ENCODE results near the gene GRB10.

Gene GRB10

GRCh38 chr7:50685135-50686065, 97.3 kb downstream of the GRB10 start:
- Histone ChIP-seq H3K9ac (no peak overlapping the region), H3K27me3 (ENCODE audit: control insufficient read depth, insufficient read depth, low read length) (no peaks in the 10 kb centered on the region), H2AFZ (no peak overlapping the region), H3K4me2 (ENCODE audit: low read length) (no peak overlapping the region), H3K4me1 (no peaks in the 10 kb centered on the region), H3K9me3 (ENCODE audit: control insufficient read depth, low read length) (no peaks in the 10 kb centered on the region), H3K27ac (no peak overlapping the region), H3K4me3 (ENCODE audit: low read depth, low read length) (no peak overlapping the region), H3K79me2 (no peaks in the 10 kb centered on the region), H3K36me3 (ENCODE audit: control insufficient read depth, insufficient read depth, low read length) (no peaks in the 10 kb centered on the region)
- no peak for TF ChIP-seq CTCF (IDR thresholded peaks at IDR 0.05)

DNA sequence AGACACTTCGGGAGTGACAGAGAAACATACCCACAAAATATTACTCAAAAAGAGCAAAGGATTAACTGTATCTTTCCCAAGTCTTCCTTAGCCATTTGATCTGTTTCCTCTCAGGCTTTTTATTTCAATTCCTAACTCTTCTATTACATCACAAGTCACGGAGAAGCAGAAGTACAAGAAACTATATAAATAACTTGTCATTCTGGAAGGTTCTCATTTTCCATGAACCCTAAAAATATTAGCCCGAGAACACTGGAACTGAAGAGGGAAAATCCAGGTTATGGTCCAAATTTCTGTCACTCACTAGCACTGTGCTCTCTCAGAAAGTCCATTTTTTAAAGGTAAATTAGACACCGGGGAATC, 98.0 kb downstream of the GRB10 start:
- H3K79me2 ChIP-seq = no peaks in the 10 kb centered on the region
- H3K4me1 ChIP-seq = no peaks in the 10 kb centered on the region
- no peak for TF ChIP-seq CTCF (IDR thresholded peaks at IDR 0.05)
- no peak overlapping the region for H3K9ac ChIP-seq
- H3K9me3 ChIP-seq (ENCODE audit: control insufficient read depth, low read length) = no peaks in the 10 kb centered on the region
- no peaks in the 10 kb centered on the region for H3K27me3 ChIP-seq (ENCODE audit: control insufficient read depth, insufficient read depth, low read length)
- H3K4me2 ChIP-seq (ENCODE audit: low read length) = no peak overlapping the region
- H2AFZ ChIP-seq = no peak overlapping the region
- H3K36me3 ChIP-seq (ENCODE audit: control insufficient read depth, insufficient read depth, low read length) = no peaks in the 10 kb centered on the region
- no peak overlapping the region for H3K4me3 ChIP-seq (ENCODE audit: low read depth, low read length)
- no peak overlapping the region for H3K27ac ChIP-seq

- Histone ChIP-seq H3K27me3 (ENCODE audit: control insufficient read depth, insufficient read depth, low read length) (no peaks in the 10 kb centered on the region), H2AFZ (no peak overlapping the region), H3K4me2 (ENCODE audit: low read length) (no peak overlapping the region), H3K9me3 (ENCODE audit: control insufficient read depth, low read length) (no peaks in the 10 kb centered on the region), H3K4me3 (ENCODE audit: low read depth, low read length) (no peak overlapping the region), H3K9ac (no peak overlapping the region), H3K27ac (no peak overlapping the region), H3K4me1 (no peaks in the 10 kb centered on the region), H3K79me2 (no peaks in the 10 kb centered on the region), H3K36me3 (ENCODE audit: control insufficient read depth, insufficient read depth, low read length) (no peaks in the 10 kb centered on the region)
- TF ChIP-seq CTCF (IDR thresholded peaks at IDR 0.05) = no peak
Measured at GRCh38 chr7:50684011-50684712, 98.5 kb downstream of the GRB10 start.

GRCh38 chr7:50682573-50682972, 100.1 kb downstream of the GRB10 start:
- no peaks in the 10 kb centered on the region for H3K4me1 ChIP-seq
- no peaks in the 10 kb centered on the region for H3K79me2 ChIP-seq
- no peak for TF ChIP-seq CTCF (IDR thresholded peaks at IDR 0.05)
- no peaks in the 10 kb centered on the region for H3K36me3 ChIP-seq (ENCODE audit: control insufficient read depth, insufficient read depth, low read length)
- H3K27ac ChIP-seq = no peak overlapping the region
- H3K9me3 ChIP-seq (ENCODE audit: control insufficient read depth, low read length) = no peaks in the 10 kb centered on the region
- no peak overlapping the region for H2AFZ ChIP-seq
- no peaks in the 10 kb centered on the region for H3K27me3 ChIP-seq (ENCODE audit: control insufficient read depth, insufficient read depth, low read length)
- no peak overlapping the region for H3K9ac ChIP-seq
- H3K4me2 ChIP-seq (ENCODE audit: low read length) = no peak overlapping the region
- no peak overlapping the region for H3K4me3 ChIP-seq (ENCODE audit: low read depth, low read length)
